Heart right ventricle (tissue), 16 donors: Measurements from ENCODE around the gene CACNA1E. TPM values are rescaled to one million over a fixed set of nuclear protein-coding genes. Genes with fewer than 3 reads are reported as not detected.
A peak's percentile ranks its signal among the peaks of the same experiment; 100 is the strongest.

Experiments
- ATAC-seq, 8 donors: fragments of 200-7000 bp; cut with Tn5 transposase; one replicate each; pipeline ENCODE4 v1.9.1; 2020; ENCODE audit warnings: mild to moderate bottlenecking in 8 of 8, moderate library complexity in 8 of 8, moderate number of reproducible peaks in 1 of 8
- DNase-seq, 2 donors: peaks; one replicate each; pipeline ENCODE4 v3.0.0-alpha.2; 2020
- H3K27ac ChIP-seq, 10 donors: fragments of 200-600 bp; sonication (generic) in 2 of 10; one replicate each; pipeline versions ENCODE4 v1.5.0 to v1.8.0; 2020 to 2022; ENCODE audit warnings: mild to moderate bottlenecking in 3 of 10
- H3K27me3 ChIP-seq, 7 donors: fragments of 200-600 bp; one replicate each; pipeline ENCODE4 v1.8.0; 2021 to 2022; ENCODE audit warnings: mild to moderate bottlenecking in 2 of 7
- H3K36me3 ChIP-seq, 9 donors: fragments of 200-600 bp; sonication (generic) in 1 of 9; one replicate each; pipeline versions ENCODE4 v1.5.0 to v1.8.0; 2020 to 2022; ENCODE audit warnings: mild to moderate bottlenecking in 2 of 9
- H3K4me1 ChIP-seq, 9 donors: fragments of 200-600 bp; sonication (generic) in 1 of 9; one replicate each; pipeline versions ENCODE4 v1.5.0 to v1.8.0; 2020 to 2022; ENCODE audit warnings: mild to moderate bottlenecking in 4 of 9
- H3K4me3 ChIP-seq, 10 donors: fragments of 200-600 bp; sonication (generic) in 2 of 10; one replicate each; pipeline versions ENCODE4 v1.5.0 to v1.8.0; 2020 to 2022; ENCODE audit warnings: mild to moderate bottlenecking in 7 of 10, moderate library complexity in 2 of 10
- H3K9me3 ChIP-seq, 11 donors: fragments of 200-600 bp in 10 of 11; sonication (generic) in 2 of 11; one replicate each; pipeline versions ENCODE4 v1.5.0 to v1.8.0; 2013 to 2022; ENCODE audit warnings: mild to moderate bottlenecking in 2 of 11, control low read depth in 1 of 11, moderate library complexity in 1 of 11
- CTCF ChIP-seq, 9 donors: fragments of 200-600 bp; sonication (generic) in 2 of 9; IDR thresholded peaks; one replicate each; pipeline versions ENCODE4 v1.5.0 to v1.8.0; 2021 to 2022; ENCODE audit warnings: antibody characterized with exemption in 9 of 9, mild to moderate bottlenecking in 5 of 9, moderate library complexity in 1 of 9
- WGBS, 2 donors: extraction: QIAGEN DNeasy Blood & Tissue Kit; methylation state at CpG; one replicate each; pipeline ENCODE4 v1.1.7; 2013; ENCODE audit warnings: inconsistent platforms in 1 of 2; 5-methylcytosine and 5-hydroxymethylcytosine counted together
- intact Hi-C, 10 donors: fragments of 100-400 bp; cut with DNase I; formaldehyde crosslinking; loops; one replicate each; pipeline versions ENCODE4 v1.11.1 to v1.14.2; 2022
- polyA plus RNA-seq, 2 donors: library from polyadenylated mRNA; stranded (reverse); fragments of 200-250 nt; gene quantifications; one replicate each; pipeline ENCODE4 v1.2.3, GENCODE V29; 2013
- total RNA-seq, 10 donors: library from RNA; stranded (reverse); fragmentation: NEBNext Ultra II Directional in 3 of 10; extraction: Animal tissue kit (Norgen Biotek cat#: 25700) in 3 of 10; gene quantifications; one replicate each; pipeline versions ENCODE4 v1.2.1 to v1.2.4, GENCODE V29; 2021 to 2023
- donor health status: Arrhythmogenic right ventricular cardiomyopathy.
- donor health status: ischemic (EF 13 %, LVEDD 7.1; RV severe dilation, severe dysfunction).
- donor health status: healthy with polysubstance abuse.
- donor health status: DM: no; HTN: yes; CAD: no.
- donor health status: DM: no; HTN: no; CAD: no.
- donor health status: ischemic (EF 25% LVEDD 6.9; RV normal size, moderate dysfunction).
- donor health status: ischemic (EF 25% LVEDD 5.7; RV mildly dilated, moderate dysfunction).
- donor health status: healthy.
- donor health status: DM: yes; HTN: yes; CAD: no.
- donor health status: Ischemic cardiomyopathy.
- donor health status: ischemic (EF 35%, LVEDD 5.7; RV mildly dilated, moderate dysfunction).
- donor health status: nonischemic (EF 11% LVEDD 7.7; RV severe dilation, severe dysfunction).
- donor health status: DM: yes; HTN: yes; CAD: no.
- donor health status: PGD.
- donor health status: ischemic (EF 29% LVEDD 5.4; RV normal size, mild dysfunction).
- donor health status: nonischemic (EF 23%, LVEDD 6.1; RV moderate dilation, normal function).

The CACNA1E gene
- total and polyA plus RNA-seq, 12 donors = 0.04 to 21.7 (median 0.71) TPM

DNA sequence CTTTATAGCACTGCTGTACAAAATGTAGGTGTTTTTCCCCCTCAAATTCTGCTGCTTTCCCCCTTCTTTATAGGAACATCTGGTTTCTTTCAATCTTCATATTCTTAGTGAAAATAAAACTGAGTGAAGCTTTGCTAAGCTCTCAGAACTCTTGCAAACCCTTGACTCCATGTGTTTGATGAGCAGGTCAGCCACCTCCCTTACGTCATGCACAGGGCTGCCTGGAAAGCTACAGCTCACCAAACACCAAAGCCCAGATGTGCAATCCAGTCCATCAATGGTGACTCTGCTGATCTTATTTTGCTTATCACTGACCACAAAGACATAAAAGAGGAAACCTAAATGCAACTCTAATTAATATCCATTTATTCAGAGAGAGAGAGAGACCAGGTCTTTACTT is 5.5 kb downstream of the CACNA1E start:
- TF ChIP-seq CTCF (IDR thresholded peaks at IDR 0.05) = no peak
- Histone ChIP-seq H3K27ac (no peak overlapping the region), H3K4me1 (peaks cover 0 to 12% (median 4%) of the 10 kb centered on the region in 9 donors), H3K36me3 (no peaks in the 10 kb centered on the region), H3K9me3 (no peaks in the 10 kb centered on the region), H3K27me3 (peaks cover 23 to 99% (median 84%) of the 10 kb centered on the region in 7 donors), H3K4me3 (no peak overlapping the region)
- DNase-seq (no peak), ATAC-seq (no peak)
- intact Hi-C loops = loop anchor here in 6 of 10 donors (10.0 kb wide), 5 partner anchors 186 to 586 kb away; partner anchors contain the start of gene ZNF648 (in 1 of the 6)
- WGBS, 2 donors = 58 to 67% methylated on average over 1 of the region's 1 CpG

GRCh38 chr1:181490276-181490675 is 7.0 kb downstream of the CACNA1E start:
- H3K4me3 ChIP-seq = no peak overlapping the region
- no peaks in the 10 kb centered on the region for H3K9me3 ChIP-seq
- no peak for ATAC-seq
- 59 to 63% methylated on average over 2 of the region's 2 CpGs for WGBS, 2 donors
- H3K27me3 ChIP-seq = peaks cover 16 to 97% (median 77%) of the 10 kb centered on the region in 7 donors
- no peaks in the 10 kb centered on the region for H3K36me3 ChIP-seq
- no peak for DNase-seq
- intact Hi-C loops = no loop called here
- TF ChIP-seq CTCF (IDR thresholded peaks at IDR 0.05) = no peak
- no peak overlapping the region for H3K27ac ChIP-seq
- H3K4me1 ChIP-seq = peaks cover 0 to 12% (median 4%) of the 10 kb centered on the region in 9 donors

DNA sequence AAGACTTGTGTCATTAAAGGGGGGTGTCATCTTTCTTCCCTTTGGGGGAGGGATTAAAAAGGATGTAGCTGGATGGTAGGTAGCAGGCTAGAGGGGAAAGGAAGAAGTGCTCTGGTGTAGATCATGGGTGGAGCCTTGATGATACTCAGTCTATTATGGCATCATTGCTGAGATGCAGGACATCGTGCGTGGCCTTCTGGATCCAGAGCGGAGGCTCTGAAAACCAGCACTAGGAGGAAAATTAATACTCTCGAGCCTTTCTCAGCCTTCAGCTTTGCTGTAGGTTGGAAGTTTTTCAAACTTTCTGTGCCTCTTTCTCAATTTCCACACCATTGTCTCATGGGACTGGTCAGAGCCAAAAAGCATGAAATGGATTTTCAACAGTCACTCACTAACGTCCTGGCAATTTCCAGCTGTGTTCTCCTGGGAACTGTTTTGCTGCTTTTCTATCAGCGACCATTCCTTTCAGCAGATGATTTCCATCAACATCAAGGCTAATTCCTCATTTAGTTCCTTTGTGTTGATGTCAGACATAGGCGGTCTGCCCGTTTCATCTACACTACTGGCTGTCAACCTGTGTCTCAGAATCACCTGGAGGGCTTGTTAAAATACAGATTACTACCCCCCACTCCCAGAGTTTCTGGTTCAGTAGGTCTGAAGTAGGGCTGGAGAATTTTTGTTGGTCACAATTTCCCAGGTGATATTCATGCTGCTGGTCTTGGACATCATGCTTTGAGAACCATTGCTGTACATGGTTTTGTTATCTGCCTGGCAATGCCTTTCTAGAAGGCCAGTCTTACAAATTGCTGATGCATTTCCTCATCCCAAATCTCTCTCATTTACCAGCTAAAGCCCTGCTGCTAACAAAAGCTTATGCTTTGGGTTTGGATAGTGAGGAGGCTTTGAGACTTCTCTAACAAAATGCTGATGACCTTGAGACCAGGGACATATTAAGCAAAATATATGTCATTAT is 7.7 kb downstream of the CACNA1E start:
- intact Hi-C loops = no loop called here
- Histone ChIP-seq H3K27ac (no peak overlapping the region), H3K9me3 (no peaks in the 10 kb centered on the region), H3K36me3 (no peaks in the 10 kb centered on the region), H3K27me3 (peaks cover 9 to 97% (median 74%) of the 10 kb centered on the region in 7 donors), H3K4me3 (no peak overlapping the region), H3K4me1 (peaks cover 0 to 9% (median 1%) of the 10 kb centered on the region in 9 donors)
- ATAC-seq = peak in 7 of 8 donors; percentile 41 to 76 (median 68)
- DNase-seq = peak in 1 of 2 donors; percentile 58
- TF ChIP-seq CTCF (IDR thresholded peaks at IDR 0.05) = no peak
- 42 to 50% methylated on average over 8 of the region's 8 CpGs for WGBS, 2 donors

- no peak for TF ChIP-seq CTCF (IDR thresholded peaks at IDR 0.05)
- no peak overlapping the region for H3K27ac ChIP-seq
- peaks cover 0 to 9% (median 0%) of the 10 kb centered on the region in 9 donors for H3K4me1 ChIP-seq
- H3K9me3 ChIP-seq = no peaks in the 10 kb centered on the region
- no peaks in the 10 kb centered on the region for H3K36me3 ChIP-seq
- ATAC-seq (no peak), DNase-seq (no peak)
- WGBS, 2 donors = 19 to 34% methylated on average over 3 of the region's 3 CpGs
- intact Hi-C loops = no loop called here
- H3K4me3 ChIP-seq = no peak overlapping the region
- peaks cover 0 to 97% (median 66%) of the 10 kb centered on the region in 7 donors for H3K27me3 ChIP-seq
Observed at GRCh38 chr1:181493166-181493565, 9.8 kb downstream of the CACNA1E start.
